NOMO-1 treated with DMSO at 0.1 percent for 48 hours (cell line): Measurements from ENCODE around the gene USE1.

Source experiments
- DNase-seq: peaks from one replicate; lab custom pipeline; 2025; ENCODE audit not compliant: unreplicated experiment; lab: John Stamatoyannopoulos, UW

USE1 gene

DNA sequence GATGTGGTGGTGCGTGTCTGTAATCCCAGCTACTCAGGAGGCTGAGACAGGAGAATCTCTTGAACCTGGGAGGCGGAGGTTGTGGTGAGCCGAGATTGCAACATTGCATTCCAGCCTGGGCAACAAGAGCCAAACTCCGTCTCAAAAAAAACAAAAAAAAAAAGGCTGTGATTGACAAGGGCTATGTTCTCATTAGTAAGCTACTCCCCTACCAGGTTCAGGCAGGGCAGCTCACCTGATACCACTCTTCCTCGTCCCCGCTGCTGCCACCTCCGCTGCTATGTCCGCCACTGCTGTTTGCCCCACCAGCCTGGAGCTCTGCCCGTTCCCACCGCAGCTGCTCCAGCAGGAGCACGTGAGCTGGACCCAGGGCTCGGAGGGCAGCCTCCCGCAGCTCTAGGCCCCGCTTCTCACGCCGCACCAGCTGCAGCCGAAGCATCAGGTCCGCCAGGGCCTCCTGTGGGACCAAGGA, 40.0 kb downstream of the USE1 start:
- no peak for DNase-seq

DNA sequence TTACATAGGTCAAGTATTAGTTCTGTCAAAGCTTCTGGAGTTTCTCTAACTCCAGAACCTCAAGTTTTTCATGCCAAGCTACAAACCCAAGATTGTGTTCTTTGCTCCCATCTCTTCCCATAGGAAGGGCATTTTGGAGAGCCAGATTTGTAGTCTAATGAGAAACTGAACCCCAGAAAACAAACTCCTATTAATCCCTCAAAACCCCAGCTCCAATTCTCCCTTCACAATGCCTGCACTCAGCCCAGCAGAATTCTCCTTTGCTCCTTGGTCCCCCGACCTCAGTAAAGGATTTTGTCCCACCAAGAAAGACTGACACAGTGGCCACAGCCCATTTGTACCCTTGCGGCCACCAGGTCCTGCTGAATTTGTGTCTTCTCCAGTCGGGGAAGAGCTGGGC, 41.0 kb downstream of the USE1 start:
- DNase-seq = no peak

DNA sequence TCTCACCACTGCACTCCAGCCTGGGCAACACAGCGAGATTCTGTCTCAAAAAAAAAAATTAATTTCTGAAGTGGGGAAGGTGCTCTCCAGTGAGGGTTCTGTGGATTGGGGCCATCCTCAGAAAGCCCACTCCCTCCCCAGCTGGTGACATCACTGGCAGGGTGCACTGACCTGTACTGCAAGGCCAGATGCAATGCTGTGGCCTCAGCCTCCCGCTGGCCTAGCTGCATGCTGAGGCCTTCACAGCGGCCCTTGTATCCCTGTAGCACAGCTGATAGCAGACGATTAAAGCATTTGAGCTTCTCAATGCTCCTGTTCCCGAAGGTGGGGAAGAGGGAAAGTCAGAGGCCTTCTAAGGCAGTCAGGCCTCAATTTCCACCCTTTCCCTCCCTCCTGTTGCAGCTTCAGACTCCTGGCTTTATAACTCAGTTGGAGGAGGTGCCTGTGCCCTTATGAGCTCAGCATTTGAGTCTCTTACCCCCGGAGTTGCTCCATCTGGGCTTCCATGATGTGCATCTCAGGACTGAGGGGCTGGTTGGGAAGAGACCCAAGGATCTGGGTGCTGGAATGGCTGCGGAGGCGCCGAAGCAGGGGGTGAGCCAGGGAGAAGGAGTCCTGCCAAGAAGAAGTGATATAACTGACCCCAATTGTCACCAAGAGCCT, 44.1 kb downstream of the USE1 start:
- no peak for DNase-seq

DNA sequence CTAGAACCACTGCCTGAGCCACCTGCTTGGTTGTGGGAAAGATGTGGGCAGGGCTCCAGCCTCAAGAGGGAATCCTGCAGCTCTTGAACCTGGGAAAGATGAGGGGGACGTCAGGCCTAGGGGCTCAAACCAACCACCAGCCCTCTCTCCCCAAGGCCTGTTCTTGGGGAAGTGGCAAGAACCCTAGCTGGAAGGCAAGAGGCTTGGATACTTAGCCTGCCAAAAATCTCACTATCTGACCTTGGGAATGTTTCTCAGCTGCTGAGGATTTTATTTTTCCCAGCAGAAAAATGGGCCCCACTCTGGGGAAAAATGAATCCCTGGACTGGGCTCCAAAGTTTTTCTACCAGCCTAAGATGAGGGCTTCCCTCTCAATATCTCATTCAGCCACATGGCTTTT, 44.8 kb downstream of the USE1 start:
- no peak for DNase-seq

DNA sequence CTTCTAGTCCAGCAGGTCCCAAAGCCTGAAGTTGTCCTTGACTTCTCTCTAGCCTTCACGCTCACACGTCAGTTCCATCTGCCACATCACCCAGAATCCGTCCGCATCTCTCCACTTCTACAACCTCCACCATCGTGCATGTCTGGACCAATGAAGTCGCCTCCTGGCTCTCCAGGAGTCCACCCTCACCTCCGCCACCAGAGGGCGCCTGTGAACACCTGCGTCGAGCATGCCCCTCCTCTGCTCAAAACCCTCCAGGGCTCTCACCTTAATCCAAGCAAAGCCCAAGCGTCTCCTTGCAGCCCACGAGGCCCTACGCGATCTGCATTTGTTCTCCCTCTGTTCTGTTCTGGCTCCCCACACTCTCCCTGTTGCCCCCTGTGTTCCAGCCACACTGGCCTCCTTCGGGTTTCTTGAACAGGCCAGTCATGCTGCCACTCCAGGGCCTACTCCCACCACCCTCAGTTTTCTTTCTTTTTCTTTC, 45.7 kb downstream of the USE1 start:
- peak; percentile 78 for DNase-seq

DNA sequence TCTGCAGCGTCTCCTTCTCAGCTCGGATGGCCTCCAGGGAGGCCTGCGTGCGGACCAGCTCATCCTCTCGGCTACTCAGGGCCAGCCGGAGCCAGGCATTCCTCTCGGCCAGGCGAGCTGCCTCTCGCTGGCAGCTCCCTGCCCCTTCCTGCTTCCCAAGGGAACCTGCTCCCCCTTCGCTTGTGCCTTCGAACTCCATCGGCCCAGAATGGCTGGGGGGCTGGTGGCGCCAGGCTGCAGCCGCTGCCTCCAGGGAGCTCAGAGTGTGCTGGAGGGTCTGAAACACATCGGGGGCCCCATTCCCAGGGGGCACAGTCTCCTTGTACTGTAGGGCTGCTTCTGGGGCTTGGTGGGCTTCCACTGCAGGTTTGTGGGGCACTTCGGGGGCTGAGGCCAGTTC, 47.4 kb downstream of the USE1 start:
- DNase-seq = no peak

DNA sequence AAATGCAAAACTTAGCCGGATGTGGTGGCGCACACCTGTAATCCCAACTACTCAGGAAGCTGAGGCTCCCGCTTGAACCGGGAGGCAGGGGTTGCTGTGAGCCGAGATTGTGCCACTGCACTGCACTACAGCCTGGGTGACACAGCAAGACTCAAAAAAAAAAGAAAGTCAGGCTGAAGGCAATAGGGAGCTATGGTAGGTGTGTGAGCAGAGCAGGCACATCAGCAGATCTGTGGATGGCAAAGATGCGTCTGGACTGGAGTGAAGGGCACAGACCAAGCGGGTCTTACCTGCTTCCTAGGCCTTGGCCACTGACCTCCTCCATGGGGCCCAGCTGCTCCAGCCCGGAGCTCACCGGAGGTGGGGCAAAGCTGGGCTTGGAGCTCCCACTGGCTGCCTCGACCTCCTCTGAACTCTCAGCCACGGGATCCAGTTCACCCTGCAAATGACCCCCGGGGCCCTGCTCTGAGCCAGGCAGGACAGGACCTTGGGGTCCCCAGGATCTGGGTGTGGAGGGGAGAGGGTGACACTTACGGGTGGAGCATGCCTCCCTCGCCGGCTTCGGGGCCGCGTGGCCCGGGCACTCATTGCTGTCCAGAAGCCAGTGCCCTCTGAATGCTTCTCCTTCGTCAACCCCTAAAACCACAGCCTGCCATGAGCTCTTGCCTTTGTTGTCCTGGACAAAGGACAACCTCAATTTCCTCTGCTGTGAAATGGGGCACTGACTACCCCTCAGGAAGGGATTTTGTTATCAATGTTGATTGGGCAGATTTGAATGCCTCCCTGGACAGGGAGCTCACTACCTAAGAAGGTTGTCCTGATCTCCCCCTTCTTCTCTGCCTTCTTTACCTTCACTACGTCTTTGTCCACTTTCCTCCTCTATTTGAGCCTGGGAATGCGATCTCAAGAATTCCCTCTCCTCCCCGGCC, 48.8 kb downstream of the USE1 start:
- DNase-seq = no peak

DNA sequence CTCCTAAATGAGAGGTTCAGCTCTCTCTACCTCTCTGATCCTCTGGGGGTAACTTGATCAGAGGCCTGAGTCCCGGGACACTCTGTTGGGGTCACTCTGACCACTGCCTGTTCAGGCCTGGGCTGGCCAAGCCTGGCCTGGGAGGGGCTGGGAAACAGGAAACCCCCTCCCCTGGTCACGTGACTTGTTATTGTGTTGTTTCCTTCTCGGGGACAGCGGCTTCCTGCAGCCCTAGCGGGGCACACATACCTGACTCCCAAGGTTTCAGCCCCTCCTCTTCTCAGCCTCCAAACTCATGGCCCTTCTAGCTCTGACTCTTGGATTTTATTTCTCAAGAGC, 49.5 kb downstream of the USE1 start, which contains the start of gene USHBP1:
TSS of gene USHBP1 (minus strand) at position 105 of the 339 bp plus-strand sequence. CDS start 446 bp downstream, outside the sequence.
- no peak for DNase-seq

DNA sequence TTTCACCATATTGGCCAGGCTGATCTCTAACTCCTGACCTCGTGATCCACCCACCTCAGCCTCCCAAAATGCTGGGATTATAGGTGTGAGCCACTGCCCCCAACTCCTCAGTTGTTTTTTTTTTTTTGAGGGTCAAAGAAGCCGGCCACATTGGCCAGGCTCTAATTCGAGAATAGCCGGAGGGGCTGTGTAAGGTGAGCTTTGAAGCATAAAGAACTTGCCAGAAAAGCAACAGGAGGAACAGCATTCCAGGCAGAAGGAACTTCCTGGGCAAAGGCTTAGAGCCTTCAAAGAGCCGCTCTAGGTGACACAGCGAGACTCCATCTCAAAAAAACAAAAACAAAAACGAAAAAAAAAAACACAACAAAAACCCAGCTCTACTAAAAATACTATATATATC, 50.9 kb downstream of the USE1 start:
- DNase-seq = no peak

DNA sequence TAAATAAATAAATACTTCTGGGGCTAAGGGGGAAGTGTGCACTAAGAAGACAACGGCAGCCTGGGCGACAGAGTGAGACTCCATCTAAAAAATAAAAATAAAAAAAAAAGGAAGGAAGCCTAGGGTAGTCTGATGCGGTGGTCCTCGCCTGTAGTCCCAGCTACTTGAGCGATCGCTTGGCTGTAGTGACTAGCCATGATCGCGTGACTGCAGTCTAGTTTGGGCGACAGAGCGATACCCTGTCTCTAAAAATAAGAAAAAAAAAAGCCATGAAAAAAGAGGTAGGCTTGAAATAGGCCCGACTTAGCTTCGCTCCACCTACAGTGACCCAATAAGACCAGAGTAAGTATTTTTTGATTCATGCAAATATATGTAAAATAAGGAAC, 51.4 kb downstream of the USE1 start:
- DNase-seq = peak; percentile 72

DNA sequence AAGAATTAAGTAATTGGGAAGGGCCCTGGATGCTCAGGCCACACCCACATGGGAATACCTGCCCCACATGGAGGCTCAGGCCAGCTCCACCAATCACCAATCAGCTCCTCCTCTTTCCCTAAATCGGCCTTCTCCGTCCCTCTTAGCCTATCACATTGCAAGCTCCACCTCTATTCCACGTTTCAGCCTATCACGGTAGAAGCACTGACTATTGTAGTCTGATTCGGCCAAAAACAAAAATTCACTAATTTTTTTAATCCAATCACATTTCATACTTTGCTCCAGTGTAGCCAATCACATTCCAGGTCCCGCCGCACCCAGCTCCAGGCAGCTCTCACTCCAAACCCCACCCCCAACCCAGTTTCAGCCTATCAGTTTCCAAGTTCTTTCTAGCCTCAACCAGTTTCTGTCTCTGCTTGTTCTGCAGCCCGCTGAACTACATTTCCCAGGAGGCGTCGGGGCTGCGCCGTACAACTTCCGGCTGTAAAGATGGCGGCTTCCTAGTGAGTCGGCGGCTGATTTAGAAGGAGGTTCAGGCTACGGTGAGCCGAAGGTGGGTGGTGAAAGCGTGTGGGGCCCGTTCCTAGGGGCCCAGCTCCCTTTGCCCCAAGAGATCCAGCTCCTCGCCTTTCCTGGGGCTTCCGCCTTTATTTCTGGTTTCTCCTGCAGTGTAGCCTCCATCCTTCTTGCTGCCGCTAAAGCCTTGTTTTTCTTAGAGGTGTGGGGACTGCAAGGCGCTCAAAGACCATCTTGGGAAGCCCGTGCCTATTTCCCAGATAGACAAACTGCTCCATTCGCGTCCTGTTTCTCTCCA, 52.0 kb downstream of the USE1 start, which contains the start of gene BABAM1:
TSS of gene BABAM1 (plus strand) at position 469 of the 814 bp plus-strand sequence. CDS start 1,364 bp downstream, outside the sequence.
- peak; percentile 100 for DNase-seq

DNA sequence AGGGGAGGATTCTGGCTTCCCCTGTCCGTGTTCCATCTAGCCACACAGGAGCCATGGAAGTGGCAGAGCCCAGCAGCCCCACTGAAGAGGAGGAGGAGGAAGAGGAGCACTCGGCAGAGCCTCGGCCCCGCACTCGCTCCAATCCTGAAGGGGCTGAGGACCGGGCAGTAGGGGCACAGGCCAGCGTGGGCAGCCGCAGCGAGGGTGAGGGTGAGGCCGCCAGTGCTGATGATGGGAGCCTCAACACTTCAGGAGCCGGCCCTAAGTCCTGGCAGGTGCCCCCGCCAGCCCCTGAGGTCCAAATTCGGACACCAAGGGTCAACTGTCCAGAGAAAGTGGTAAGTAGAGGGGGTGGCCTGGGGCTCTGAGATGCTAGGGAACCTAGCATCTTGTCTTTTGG, 53.6 kb downstream of the USE1 start:
- DNase-seq = no peak
